ENCODE measurements around the gene BEGAIN. TPM values are rescaled to one million over a fixed set of nuclear protein-coding genes. Genes with fewer than 3 reads are reported as not detected.

The BEGAIN gene
- total RNA-seq, 4 donors from 2014 or later = 0.47 to 1.5 (median 0.53) TPM; not detected in 1

DNA sequence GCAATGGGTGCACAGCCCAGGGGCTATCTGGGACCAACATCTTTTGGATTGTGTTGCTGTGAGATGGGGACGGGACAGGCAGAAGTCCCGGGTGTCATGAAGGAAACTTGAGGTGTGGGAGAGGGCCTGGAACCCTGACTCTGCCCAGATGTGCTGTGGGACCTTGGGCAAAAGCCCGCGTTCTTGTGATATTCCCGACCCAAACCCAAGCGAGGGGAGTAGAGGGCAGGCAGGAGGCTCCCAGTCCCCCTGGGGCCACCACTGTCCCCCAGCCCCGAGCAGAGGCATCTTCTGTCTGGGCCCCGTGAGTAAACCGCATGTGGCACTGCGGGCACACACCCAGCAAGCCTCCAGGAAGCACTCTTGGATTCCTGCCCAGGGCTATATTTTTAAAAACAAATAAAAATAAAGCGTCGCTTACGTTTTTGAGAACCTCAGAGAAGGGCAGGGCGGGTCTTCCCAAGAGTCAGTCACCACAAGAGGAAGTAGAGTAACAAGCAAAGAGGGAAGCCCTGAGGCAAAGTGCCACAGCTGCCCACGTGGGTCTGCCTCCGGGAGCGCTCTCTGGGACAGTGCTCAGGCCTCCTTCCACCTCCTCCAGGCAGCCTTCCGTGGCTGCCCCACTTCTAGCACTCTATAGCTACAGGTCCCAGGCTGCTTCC lies 39.5 kb downstream of the BEGAIN start:
- DNase-seq = no peak
- WGBS, 2 donors = 28 to 50% methylated on average over 4 to 7 of the region's 18 CpGs
- Histone ChIP-seq H3K9me3 (no peaks in the 10 kb centered on the region), H3K4me3 (no peak overlapping the region), H3K27ac (peak overlapping the region in 2 of 4 donors; percentile 33 to 87), H3K4me1 (peaks cover 0 to 35% (median 11%) of the 10 kb centered on the region in 3 donors), H3K27me3 (peaks cover 0 to 41% (median 0%) of the 10 kb centered on the region in 4 donors), H3K36me3 (no peaks in the 10 kb centered on the region)
- intact Hi-C loops (cut with DNase I) = no loop called here
- TF ChIP-seq, protein P1, sequence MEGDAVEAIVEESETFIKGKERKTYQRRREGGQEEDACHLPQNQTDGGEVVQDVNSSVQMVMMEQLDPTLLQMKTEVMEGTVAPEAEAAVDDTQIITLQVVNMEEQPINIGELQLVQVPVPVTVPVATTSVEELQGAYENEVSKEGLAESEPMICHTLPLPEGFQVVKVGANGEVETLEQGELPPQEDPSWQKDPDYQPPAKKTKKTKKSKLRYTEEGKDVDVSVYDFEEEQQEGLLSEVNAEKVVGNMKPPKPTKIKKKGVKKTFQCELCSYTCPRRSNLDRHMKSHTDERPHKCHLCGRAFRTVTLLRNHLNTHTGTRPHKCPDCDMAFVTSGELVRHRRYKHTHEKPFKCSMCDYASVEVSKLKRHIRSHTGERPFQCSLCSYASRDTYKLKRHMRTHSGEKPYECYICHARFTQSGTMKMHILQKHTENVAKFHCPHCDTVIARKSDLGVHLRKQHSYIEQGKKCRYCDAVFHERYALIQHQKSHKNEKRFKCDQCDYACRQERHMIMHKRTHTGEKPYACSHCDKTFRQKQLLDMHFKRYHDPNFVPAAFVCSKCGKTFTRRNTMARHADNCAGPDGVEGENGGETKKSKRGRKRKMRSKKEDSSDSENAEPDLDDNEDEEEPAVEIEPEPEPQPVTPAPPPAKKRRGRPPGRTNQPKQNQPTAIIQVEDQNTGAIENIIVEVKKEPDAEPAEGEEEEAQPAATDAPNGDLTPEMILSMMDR (IDR thresholded peaks at IDR 0.05) = no peak
- peak in 1 of 4 donors; percentile 23 for TF ChIP-seq POLR2A (IDR thresholded peaks at IDR 0.05)

DNA sequence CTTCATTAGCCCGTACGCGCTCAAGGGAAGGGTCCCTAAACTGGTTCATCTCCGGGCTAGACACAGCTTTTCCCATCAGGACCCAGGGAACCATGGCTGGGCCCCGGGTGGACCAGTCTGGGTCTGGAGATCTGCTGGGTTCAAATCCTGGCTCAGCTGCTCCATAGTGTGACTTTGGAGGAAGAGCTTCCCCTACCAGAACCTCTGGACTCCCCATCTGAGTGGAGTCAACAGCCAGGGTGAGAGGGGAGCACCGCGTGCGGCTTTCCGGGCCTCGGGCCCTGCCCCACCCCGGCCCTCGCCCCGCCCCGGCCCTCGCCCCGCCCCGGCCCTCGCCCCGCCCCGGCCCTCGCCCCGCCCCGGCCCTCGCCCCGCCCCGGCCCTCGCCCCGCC lies 41.2 kb downstream of the BEGAIN start:
- Histone ChIP-seq H3K4me3 (peak overlapping the region in 2 of 4 donors; percentile 53 to 74), H3K27me3 (peaks cover 0 to 41% (median 0%) of the 10 kb centered on the region in 4 donors), H3K9me3 (no peaks in the 10 kb centered on the region), H3K27ac (peak overlapping the region in 3 of 4 donors; percentile 26 to 87 (median 82)), H3K36me3 (no peaks in the 10 kb centered on the region), H3K4me1 (peaks cover 0 to 35% (median 11%) of the 10 kb centered on the region in 3 donors)
- 62 to 83% methylated on average over 4 to 5 of the region's 28 CpGs for WGBS, 2 donors
- DNase-seq = no peak
- intact Hi-C loops (cut with DNase I) = no loop called here
- no peak for TF ChIP-seq POLR2A (IDR thresholded peaks at IDR 0.05)
- TF ChIP-seq, protein P1 (IDR thresholded peaks at IDR 0.05) = no peak

DNA sequence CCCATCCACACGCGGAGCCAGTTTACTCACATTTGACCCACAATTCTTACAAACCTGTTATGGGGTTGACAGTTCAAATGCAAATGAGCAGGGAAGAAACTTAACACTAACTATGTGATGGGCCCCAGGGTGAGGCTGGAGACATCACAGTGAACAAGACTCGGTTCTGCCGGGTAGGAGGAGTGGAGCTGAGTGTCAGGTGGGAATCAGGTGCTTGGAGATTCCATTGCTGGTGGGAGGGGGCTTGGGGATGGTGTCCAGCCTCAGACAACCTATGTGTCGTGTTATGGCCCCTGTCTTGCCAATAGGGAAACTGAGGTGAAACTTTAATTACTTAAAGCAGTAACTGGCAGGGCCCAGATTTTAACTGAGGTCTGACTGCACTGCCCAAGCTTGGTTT lies 41.9 kb downstream of the BEGAIN start:
- H3K4me1 ChIP-seq = peaks cover 0 to 35% (median 11%) of the 10 kb centered on the region in 3 donors
- intact Hi-C loops (cut with DNase I) = no loop called here
- no peak overlapping the region for H3K4me3 ChIP-seq
- WGBS, 2 donors = 79 to 84% methylated on average over 4 to 5 of the region's 5 CpGs
- no peaks in the 10 kb centered on the region for H3K9me3 ChIP-seq
- TF ChIP-seq, protein P1 (IDR thresholded peaks at IDR 0.05) = no peak
- TF ChIP-seq POLR2A (IDR thresholded peaks at IDR 0.05) = no peak
- peaks cover 0 to 35% (median 0%) of the 10 kb centered on the region in 4 donors for H3K27me3 ChIP-seq
- H3K27ac ChIP-seq = peak overlapping the region in 1 of 4 donors; percentile 87
- no peak for DNase-seq
- no peaks in the 10 kb centered on the region for H3K36me3 ChIP-seq

DNA sequence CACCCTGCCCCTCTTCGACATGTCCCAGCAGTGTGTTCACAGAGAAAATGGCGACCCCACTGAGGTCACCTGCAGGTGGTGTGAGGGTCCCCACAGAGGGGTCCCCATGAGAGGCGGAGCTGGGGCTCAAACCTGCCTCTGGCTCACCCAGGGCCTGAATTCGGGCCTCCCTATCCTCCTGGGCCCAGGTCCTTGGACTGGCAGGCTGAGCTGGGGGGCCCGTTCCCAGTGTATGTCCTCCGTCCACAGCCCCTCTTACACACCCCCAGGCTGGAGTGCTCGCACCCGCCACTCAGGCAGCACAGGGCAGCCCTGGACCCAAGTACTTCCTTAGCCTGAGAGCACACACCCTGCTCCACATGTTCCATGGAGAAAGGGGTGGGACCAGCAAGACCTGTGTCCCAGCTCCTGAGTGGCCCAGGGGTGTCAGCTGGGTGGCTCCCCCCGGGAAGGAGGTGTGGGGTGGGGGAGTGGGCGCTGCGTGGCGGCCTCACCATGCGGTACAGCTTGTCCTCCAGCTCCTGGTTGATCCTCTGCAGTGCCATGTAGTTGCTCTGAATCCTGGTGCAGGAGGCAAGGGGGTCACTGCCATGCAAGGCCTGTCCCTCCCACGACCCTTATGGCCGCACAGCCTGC lies 42.6 kb downstream of the BEGAIN start:
- Histone ChIP-seq H3K4me1 (peaks cover 0 to 32% (median 11%) of the 10 kb centered on the region in 3 donors), H3K9me3 (no peaks in the 10 kb centered on the region), H3K27me3 (peaks cover 0 to 27% (median 0%) of the 10 kb centered on the region in 4 donors), H3K4me3 (no peak overlapping the region), H3K27ac (no peak overlapping the region), H3K36me3 (no peaks in the 10 kb centered on the region)
- 91% methylated on average over 6 of the region's 15 CpGs; no CpG with 5 or more reads in 1 of the 2 donors for WGBS, 2 donors
- DNase-seq = no peak
- intact Hi-C loops (cut with DNase I) = no loop called here
- TF ChIP-seq, protein P1 (IDR thresholded peaks at IDR 0.05) = no peak
- TF ChIP-seq POLR2A (IDR thresholded peaks at IDR 0.05) = no peak

Data from esophagus squamous epithelium (tissue), 5 donors.